ENCODE data around the gene KRT3. TPM values are rescaled to one million over a fixed set of nuclear protein-coding genes. Genes with fewer than 3 reads are reported as not detected.
"Not testable (repeated sequence)": the region's sequence is repeated elsewhere in the genome, so short reads cannot be mapped to it uniquely, and the experiment has no call there.

KRT3 gene
- total and polyA plus RNA-seq, 12 donors, result not detected

GRCh38 chr12:52763991-52764390, 31.9 kb downstream of the KRT3 start:
- H3K36me3 ChIP-seq (replicated peaks in 1 of 2), result no peaks in the 10 kb centered on the region
- H3K4me3 ChIP-seq, result no peak overlapping the region
- H3K4me1 ChIP-seq (replicated peaks in 1 of 2), result no peaks in the 10 kb centered on the region
- TF ChIP-seq CTCF (IDR thresholded peaks at IDR 0.05) (no peak), POLR2A (IDR thresholded peaks at IDR 0.05) (no peak)
- DNase-seq, result no peak
- intact Hi-C loops (cut with DNase I), result no loop called here
- H3K27me3 ChIP-seq, result peaks cover 10% of the 10 kb centered on the region
- 62 to 87% (median 63%) methylated on average over 2 of the region's 2 CpGs for WGBS, 4 donors
- no peak overlapping the region for H3K27ac ChIP-seq
- H3K9me3 ChIP-seq (replicated peaks in 1 of 3), result no peaks in the 10 kb centered on the region

GRCh38 chr12:52763036-52763659, 32.8 kb downstream of the KRT3 start:
- no peaks in the 10 kb centered on the region for H3K4me1 ChIP-seq (replicated peaks in 1 of 2)
- 71 to 79% (median 77%) methylated on average over 9 of the region's 9 CpGs for WGBS, 4 donors
- TF ChIP-seq POLR2A (IDR thresholded peaks at IDR 0.05), result no peak
- no peak for TF ChIP-seq CTCF (IDR thresholded peaks at IDR 0.05)
- no peaks in the 10 kb centered on the region for H3K9me3 ChIP-seq (replicated peaks in 1 of 3)
- no peaks in the 10 kb centered on the region for H3K36me3 ChIP-seq (replicated peaks in 1 of 2)
- no peak overlapping the region for H3K27ac ChIP-seq
- no peak for DNase-seq
- no peak overlapping the region for H3K4me3 ChIP-seq
- H3K27me3 ChIP-seq, result peaks cover 6% of the 10 kb centered on the region
- intact Hi-C loops (cut with DNase I), result no loop called here

GRCh38 chr12:52761802-52762201, 34.1 kb downstream of the KRT3 start:
- H3K36me3 ChIP-seq (replicated peaks in 1 of 2), result no peaks in the 10 kb centered on the region
- H3K27me3 ChIP-seq, result no peaks in the 10 kb centered on the region
- TF ChIP-seq CTCF (IDR thresholded peaks at IDR 0.05), result no peak
- TF ChIP-seq POLR2A (IDR thresholded peaks at IDR 0.05), result no peak
- intact Hi-C loops (cut with DNase I), result no loop called here
- H3K27ac ChIP-seq, result no peak overlapping the region
- DNase-seq, result no peak
- no peaks in the 10 kb centered on the region for H3K4me1 ChIP-seq (replicated peaks in 1 of 2)
- 55 to 87% (median 78%) methylated on average over 2 of the region's 2 CpGs for WGBS, 4 donors
- H3K4me3 ChIP-seq, result no peak overlapping the region
- H3K9me3 ChIP-seq (replicated peaks in 1 of 3), result no peaks in the 10 kb centered on the region

GRCh38 chr12:52761218-52761617, 34.7 kb downstream of the KRT3 start:
- H3K4me1 ChIP-seq (replicated peaks in 1 of 2); H3K4me3 ChIP-seq; intact Hi-C loops (cut with DNase I); H3K36me3 ChIP-seq (replicated peaks in 1 of 2); DNase-seq; H3K27ac ChIP-seq; H3K27me3 ChIP-seq; H3K9me3 ChIP-seq (replicated peaks in 1 of 3): not testable (repeated sequence)
- 81 to 89% (median 87%) methylated on average over 8 of the region's 8 CpGs for WGBS, 4 donors

GRCh38 chr12:52760623-52761022, 35.3 kb downstream of the KRT3 start:
- Histone ChIP-seq H3K27ac (no peak overlapping the region), H3K36me3 (replicated peaks in 1 of 2) (no peaks in the 10 kb centered on the region), H3K27me3 (no peaks in the 10 kb centered on the region), H3K4me3 (no peak overlapping the region), H3K4me1 (replicated peaks in 1 of 2) (no peaks in the 10 kb centered on the region), H3K9me3 (replicated peaks in 1 of 3) (no peaks in the 10 kb centered on the region)
- intact Hi-C loops (cut with DNase I), result no loop called here
- TF ChIP-seq POLR2A (IDR thresholded peaks at IDR 0.05) (no peak), CTCF (IDR thresholded peaks at IDR 0.05) (no peak)
- no peak for DNase-seq
